ENCODE measurements around the gene SPART.
"Not testable (repeated sequence)": the region's sequence is repeated elsewhere in the genome, so short reads cannot be mapped to it uniquely, and the experiment has no call there.

SPART gene

GRCh38 chr13:36354842-36355623, 8.8 kb upstream of the SPART start:
- in situ Hi-C loops (cut with MboI; ENCODE audit: low sequenced_read_pairs), result no loop called here

- in situ Hi-C loops (cut with MboI; ENCODE audit: low sequenced_read_pairs), result no loop called here
Measured at GRCh38 chr13:36353001-36353400, 6.8 kb upstream of the SPART start.

GRCh38 chr13:36352350-36352749, 6.2 kb upstream of the SPART start:
- in situ Hi-C loops (cut with MboI; ENCODE audit: low sequenced_read_pairs), result no loop called here

- in situ Hi-C loops (cut with MboI; ENCODE audit: low sequenced_read_pairs), result no loop called here
Measured at GRCh38 chr13:36347531-36348210, 1.5 kb upstream of the SPART start.

GRCh38 chr13:36345438-36346221, 564 bp downstream of the SPART start:
- in situ Hi-C loops (cut with MboI; ENCODE audit: low sequenced_read_pairs), result no loop called here

- in situ Hi-C loops (cut with MboI; ENCODE audit: low sequenced_read_pairs), result no loop called here
Measured at GRCh38 chr13:36344886-36345437, 1.2 kb downstream of the SPART start.

GRCh38 chr13:36344173-36344572, 2.0 kb downstream of the SPART start:
- in situ Hi-C loops (cut with MboI; ENCODE audit: low sequenced_read_pairs), result no loop called here

- in situ Hi-C loops (cut with MboI; ENCODE audit: low sequenced_read_pairs), result no loop called here
Measured at GRCh38 chr13:36343766-36344165, 2.4 kb downstream of the SPART start.

GRCh38 chr13:36342715-36343114, 3.5 kb downstream of the SPART start:
- in situ Hi-C loops (cut with MboI; ENCODE audit: low sequenced_read_pairs), result no loop called here

GRCh38 chr13:36341718-36342117, 4.5 kb downstream of the SPART start:
- in situ Hi-C loops (cut with MboI; ENCODE audit: low sequenced_read_pairs), result no loop called here

- in situ Hi-C loops (cut with MboI; ENCODE audit: low sequenced_read_pairs), result no loop called here
Measured at GRCh38 chr13:36339600-36340155, 6.5 kb downstream of the SPART start.

GRCh38 chr13:36337938-36338641, 8.1 kb downstream of the SPART start:
- in situ Hi-C loops (cut with MboI; ENCODE audit: low sequenced_read_pairs), result no loop called here

- in situ Hi-C loops (cut with MboI; ENCODE audit: low sequenced_read_pairs), result no loop called here
Measured at GRCh38 chr13:36332986-36333385, 13.2 kb downstream of the SPART start.

- in situ Hi-C loops (cut with MboI; ENCODE audit: low sequenced_read_pairs), result not testable (repeated sequence)
Measured at GRCh38 chr13:36332255-36332654, 13.9 kb downstream of the SPART start.

GRCh38 chr13:36331280-36331679, 14.9 kb downstream of the SPART start:
- in situ Hi-C loops (cut with MboI; ENCODE audit: low sequenced_read_pairs), result no loop called here

GRCh38 chr13:36329361-36329760, 16.8 kb downstream of the SPART start:
- in situ Hi-C loops (cut with MboI; ENCODE audit: low sequenced_read_pairs), result no loop called here

- in situ Hi-C loops (cut with MboI; ENCODE audit: low sequenced_read_pairs), result no loop called here
Measured at GRCh38 chr13:36328821-36329220, 17.4 kb downstream of the SPART start.

- in situ Hi-C loops (cut with MboI; ENCODE audit: low sequenced_read_pairs), result no loop called here
Measured at GRCh38 chr13:36325912-36326311, 20.3 kb downstream of the SPART start.

GRCh38 chr13:36324881-36325280, 21.3 kb downstream of the SPART start:
- in situ Hi-C loops (cut with MboI; ENCODE audit: low sequenced_read_pairs), result not testable (repeated sequence)

- in situ Hi-C loops (cut with MboI; ENCODE audit: low sequenced_read_pairs), result no loop called here
Measured at GRCh38 chr13:36323951-36324566, 22.1 kb downstream of the SPART start.
